ENCODE data around the gene CCNT2.

DNA sequence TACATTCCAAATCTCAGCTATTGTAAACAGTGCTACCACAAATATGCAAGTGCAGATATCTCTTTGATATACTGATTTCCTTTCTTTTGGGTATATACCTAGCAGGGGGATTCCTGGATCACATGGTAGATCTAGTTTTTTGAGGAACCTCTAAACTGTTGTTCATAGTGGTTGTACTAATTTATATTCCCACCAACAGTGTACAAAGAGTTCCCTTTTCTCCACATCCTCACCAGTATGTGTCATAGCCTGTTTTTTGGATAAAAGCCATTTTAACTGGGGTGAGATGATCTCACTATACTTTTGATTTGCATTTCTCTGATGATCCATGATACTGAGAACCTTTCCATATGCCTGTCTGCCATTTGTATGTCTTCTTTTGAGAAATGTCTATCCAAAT, 6.3 kb upstream of the CCNT2 start:
- TF ChIP-seq, protein P1, sequence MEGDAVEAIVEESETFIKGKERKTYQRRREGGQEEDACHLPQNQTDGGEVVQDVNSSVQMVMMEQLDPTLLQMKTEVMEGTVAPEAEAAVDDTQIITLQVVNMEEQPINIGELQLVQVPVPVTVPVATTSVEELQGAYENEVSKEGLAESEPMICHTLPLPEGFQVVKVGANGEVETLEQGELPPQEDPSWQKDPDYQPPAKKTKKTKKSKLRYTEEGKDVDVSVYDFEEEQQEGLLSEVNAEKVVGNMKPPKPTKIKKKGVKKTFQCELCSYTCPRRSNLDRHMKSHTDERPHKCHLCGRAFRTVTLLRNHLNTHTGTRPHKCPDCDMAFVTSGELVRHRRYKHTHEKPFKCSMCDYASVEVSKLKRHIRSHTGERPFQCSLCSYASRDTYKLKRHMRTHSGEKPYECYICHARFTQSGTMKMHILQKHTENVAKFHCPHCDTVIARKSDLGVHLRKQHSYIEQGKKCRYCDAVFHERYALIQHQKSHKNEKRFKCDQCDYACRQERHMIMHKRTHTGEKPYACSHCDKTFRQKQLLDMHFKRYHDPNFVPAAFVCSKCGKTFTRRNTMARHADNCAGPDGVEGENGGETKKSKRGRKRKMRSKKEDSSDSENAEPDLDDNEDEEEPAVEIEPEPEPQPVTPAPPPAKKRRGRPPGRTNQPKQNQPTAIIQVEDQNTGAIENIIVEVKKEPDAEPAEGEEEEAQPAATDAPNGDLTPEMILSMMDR (IDR thresholded peaks at IDR 0.05): no peak
- TF ChIP-seq EP300 (IDR thresholded peaks at IDR 0.05) (no peak), POLR2A (IDR thresholded peaks at IDR 0.05) (no peak)
